Measurements from ENCODE around the gene URGCP. TPM values are rescaled to one million over a fixed set of nuclear protein-coding genes. Genes with fewer than 3 reads are reported as not detected.
"Not testable (repeated sequence)": the region's sequence is repeated elsewhere in the genome, so short reads cannot be mapped to it uniquely, and the experiment has no call there.

Gene URGCP
- total RNA-seq, 2 experiments from 2014 or later = 23.4 to 27.1 TPM

- H3K4me3 Mint-ChIP-seq = no peak overlapping the region
- H3K27ac Mint-ChIP-seq = no peak overlapping the region
- peaks cover 24% of the 10 kb centered on the region for H3K4me1 Mint-ChIP-seq
- H3K27me3 Mint-ChIP-seq = no peaks in the 10 kb centered on the region
- no peak for DNase-seq
- ChIA-PET CTCF (no interaction called here), POLR2A (no interaction called here)
- peaks cover 7% of the 10 kb centered on the region for H3K36me3 Mint-ChIP-seq (ENCODE audit: low read depth)
- no peaks in the 10 kb centered on the region for H3K9me3 Mint-ChIP-seq
These were observed 3.8 kb downstream of the URGCP start for GRCh38 chr7:43902542-43903054.

- H3K27ac Mint-ChIP-seq; H3K27me3 Mint-ChIP-seq; H3K9me3 Mint-ChIP-seq; CTCF ChIA-PET; H3K36me3 Mint-ChIP-seq (ENCODE audit: low read depth); DNase-seq; POLR2A ChIA-PET; H3K4me3 Mint-ChIP-seq: not testable (repeated sequence)
- peaks cover 11% of the 10 kb centered on the region for H3K4me1 Mint-ChIP-seq
These were observed 7.8 kb downstream of the URGCP start for GRCh38 chr7:43898571-43898970.

GRCh38 chr7:43895847-43896415 lies 10.5 kb downstream of the URGCP start:
- peaks cover 24% of the 10 kb centered on the region for H3K4me1 Mint-ChIP-seq
- POLR2A ChIA-PET = no interaction called here
- no peaks in the 10 kb centered on the region for H3K27me3 Mint-ChIP-seq
- H3K9me3 Mint-ChIP-seq = no peaks in the 10 kb centered on the region
- no peak for DNase-seq
- H3K4me3 Mint-ChIP-seq = no peak overlapping the region
- CTCF ChIA-PET = no interaction called here
- no peak overlapping the region for H3K27ac Mint-ChIP-seq
- H3K36me3 Mint-ChIP-seq (ENCODE audit: low read depth) = peaks cover 7% of the 10 kb centered on the region

GRCh38 chr7:43891069-43891955 lies 15.1 kb downstream of the URGCP start:
- no peak overlapping the region for H3K27ac Mint-ChIP-seq
- POLR2A ChIA-PET = no interaction called here

GRCh38 chr7:43890468-43890867 lies 15.9 kb downstream of the URGCP start:
- CTCF ChIA-PET = interaction anchor here (1.5 kb wide), 1 partner anchor 10 kb away, joined by 4 read pairs; no protein-coding TSS in a partner anchor
- no peak overlapping the region for H3K27ac Mint-ChIP-seq
- no peaks in the 10 kb centered on the region for H3K27me3 Mint-ChIP-seq
- peaks cover 4% of the 10 kb centered on the region for H3K36me3 Mint-ChIP-seq (ENCODE audit: low read depth)
- no peak overlapping the region for H3K4me3 Mint-ChIP-seq
- H3K4me1 Mint-ChIP-seq = peaks cover 38% of the 10 kb centered on the region
- POLR2A ChIA-PET = no interaction called here
- no peaks in the 10 kb centered on the region for H3K9me3 Mint-ChIP-seq
- DNase-seq = no peak

More at GRCh38 chr7:43891069-43891955, 15.1 kb downstream of the URGCP start:
- Mint-ChIP-seq H3K4me3 (no peak overlapping the region), H3K27me3 (no peaks in the 10 kb centered on the region), H3K9me3 (no peaks in the 10 kb centered on the region), H3K36me3 (ENCODE audit: low read depth) (peaks cover 7% of the 10 kb centered on the region), H3K4me1 (peaks cover 42% of the 10 kb centered on the region)
- CTCF ChIA-PET = interaction anchor here (0.9 kb wide), 1 partner anchor 57 kb away, joined by 3 read pairs; no protein-coding TSS in a partner anchor
- no peak for DNase-seq

- Mint-ChIP-seq H3K4me1 (peaks cover 38% of the 10 kb centered on the region), H3K9me3 (no peaks in the 10 kb centered on the region), H3K36me3 (ENCODE audit: low read depth) (peaks cover 10% of the 10 kb centered on the region), H3K27me3 (no peaks in the 10 kb centered on the region), H3K27ac (no peak overlapping the region), H3K4me3 (no peak overlapping the region)
- no peak for DNase-seq
- CTCF ChIA-PET = interaction anchor here (1.5 kb wide), 1 partner anchor 9 kb away, joined by 4 read pairs; no protein-coding TSS in a partner anchor
- POLR2A ChIA-PET = no interaction called here
These were observed 17.1 kb downstream of the URGCP start for GRCh38 chr7:43888993-43889945.

GRCh38 chr7:43884617-43885016 lies 21.8 kb downstream of the URGCP start:
- H3K36me3 Mint-ChIP-seq (ENCODE audit: low read depth) = peaks cover 29% of the 10 kb centered on the region
- H3K9me3 Mint-ChIP-seq = no peaks in the 10 kb centered on the region
- H3K27ac Mint-ChIP-seq = no peak overlapping the region
- ChIA-PET POLR2A (no interaction called here), CTCF (interaction anchor here (0.8 to 1.0 kb wide), 2 partner anchors 19 to 60 kb away, joined by 3 read pairs; no protein-coding TSS in a partner anchor)
- H3K27me3 Mint-ChIP-seq = no peaks in the 10 kb centered on the region
- no peak for DNase-seq
- H3K4me1 Mint-ChIP-seq = peaks cover 11% of the 10 kb centered on the region
- no peak overlapping the region for H3K4me3 Mint-ChIP-seq

- Mint-ChIP-seq H3K27me3 (no peaks in the 10 kb centered on the region), H3K4me1 (peaks cover 7% of the 10 kb centered on the region), H3K4me3 (no peak overlapping the region), H3K9me3 (no peaks in the 10 kb centered on the region), H3K36me3 (ENCODE audit: low read depth) (peaks cover 29% of the 10 kb centered on the region), H3K27ac (no peak overlapping the region)
- CTCF ChIA-PET = interaction anchor here (0.8 to 1.0 kb wide), 2 partner anchors 20 to 60 kb away, joined by 3 read pairs; no protein-coding TSS in a partner anchor
- POLR2A ChIA-PET = no interaction called here
- no peak for DNase-seq
These were observed 22.2 kb downstream of the URGCP start for GRCh38 chr7:43884209-43884608.

GRCh38 chr7:43880596-43880995 lies 25.8 kb downstream of the URGCP start:
- H3K27me3 Mint-ChIP-seq = no peaks in the 10 kb centered on the region
- H3K9me3 Mint-ChIP-seq = no peaks in the 10 kb centered on the region
- H3K36me3 Mint-ChIP-seq (ENCODE audit: low read depth) = peaks cover 52% of the 10 kb centered on the region
- no peaks in the 10 kb centered on the region for H3K4me1 Mint-ChIP-seq
- no peak overlapping the region for H3K4me3 Mint-ChIP-seq
- ChIA-PET POLR2A (no interaction called here), CTCF (interaction anchor here (0.6 to 1.9 kb wide), 2 partner anchors 9 to 252 kb away, joined by 3 to 4 read pairs; no protein-coding TSS in a partner anchor)
- no peak overlapping the region for H3K27ac Mint-ChIP-seq
- DNase-seq = no peak

- ChIA-PET POLR2A (no interaction called here), CTCF (interaction anchor here (0.6 to 1.9 kb wide), 4 partner anchors 10 to 598 kb away, joined by 3 to 4 read pairs (median 3); no protein-coding TSS in a partner anchor)
- H3K4me3 Mint-ChIP-seq = no peak overlapping the region
- DNase-seq = no peak
- H3K36me3 Mint-ChIP-seq (ENCODE audit: low read depth) = peaks cover 50% of the 10 kb centered on the region
- H3K27me3 Mint-ChIP-seq = no peaks in the 10 kb centered on the region
- no peak overlapping the region for H3K27ac Mint-ChIP-seq
- no peaks in the 10 kb centered on the region for H3K4me1 Mint-ChIP-seq
- H3K9me3 Mint-ChIP-seq = no peaks in the 10 kb centered on the region
These were observed 26.9 kb downstream of the URGCP start for GRCh38 chr7:43879477-43879876.

GRCh38 chr7:43878867-43879266 lies 27.5 kb downstream of the URGCP start:
- POLR2A ChIA-PET = no interaction called here
- Mint-ChIP-seq H3K36me3 (ENCODE audit: low read depth) (peaks cover 49% of the 10 kb centered on the region), H3K4me1 (no peaks in the 10 kb centered on the region), H3K27ac (no peak overlapping the region), H3K9me3 (no peaks in the 10 kb centered on the region), H3K27me3 (no peaks in the 10 kb centered on the region), H3K4me3 (no peak overlapping the region)
- CTCF ChIA-PET = interaction anchor here (1.1 to 1.2 kb wide), 2 partner anchors 13 to 26 kb away, joined by 3 read pairs; no protein-coding TSS in a partner anchor
- no peak for DNase-seq
